Osteoblast (primary cell): Measurements from ENCODE around the gene CDK2. TPM values are rescaled to one million over a fixed set of nuclear protein-coding genes. Genes with fewer than 3 reads are reported as not detected.

Experiments used
- DNase-seq: peaks from one replicate; pipeline ENCODE4 v3.0.0; 2011; ENCODE audit warnings: low spot score, mixed read lengths; ENCODE audit not compliant: insufficient read length; ENCODE audit errors: missing footprints
- H2AFZ ChIP-seq: 2 replicates; pipeline ENCODE4 v1.6.0; 2011; ENCODE audit warnings: mild to moderate bottlenecking, low read length
- H3K27ac ChIP-seq: 2 replicates; pipeline ENCODE4 v1.5.1; 2011; ENCODE audit warnings: mild to moderate bottlenecking, low read depth, low read length, moderate library complexity
- H3K27me3 ChIP-seq: 2 replicates; pipeline ENCODE4 v1.6.0; 2012; ENCODE audit warnings: mild to moderate bottlenecking, control low read depth, inconsistent platforms, low read length, moderate library complexity; ENCODE audit not compliant: insufficient read depth
- H3K36me3 ChIP-seq: 2 replicates; pipeline ENCODE4 v1.5.1; 2011; ENCODE audit warnings: mild to moderate bottlenecking, low read length, control low read depth, moderate library complexity; ENCODE audit not compliant: insufficient read depth
- H3K4me1 ChIP-seq: 2 replicates; pipeline ENCODE4 v1.5.1; 2011; ENCODE audit warnings: mild to moderate bottlenecking, low read length, control low read depth, moderate library complexity; ENCODE audit not compliant: insufficient read depth
- H3K4me2 ChIP-seq: 2 replicates; pipeline ENCODE4 v1.6.0; 2011; ENCODE audit warnings: mild to moderate bottlenecking, low read length; ENCODE audit not compliant: insufficient read depth
- H3K4me3 ChIP-seq: fragments of 200-600 bp; sonication (generic); 3 replicates; pipeline ENCODE4 v1.5.1; 2012; ENCODE audit warnings: mild to moderate bottlenecking, low read length, inconsistent platforms; ENCODE audit not compliant: insufficient read depth
- H3K79me2 ChIP-seq: 2 replicates; pipeline ENCODE4 v1.6.0; 2012; ENCODE audit warnings: mild to moderate bottlenecking, low read length, control low read depth, inconsistent platforms; ENCODE audit not compliant: insufficient read depth
- H3K9me3 ChIP-seq: 2 replicates; pipeline ENCODE4 v1.5.1; 2011; ENCODE audit warnings: low read depth, low read length, control low read depth
- H4K20me1 ChIP-seq: 2 replicates; pipeline ENCODE4 v1.6.0; 2012; ENCODE audit warnings: mild to moderate bottlenecking, low read length, control low read depth; ENCODE audit not compliant: insufficient read depth
- CTCF ChIP-seq: IDR thresholded peaks from 2 replicates; pipeline ENCODE4 v1.5.1; 2011; ENCODE audit warnings: mild to moderate bottlenecking, low read depth, low read length, moderate library complexity; ENCODE audit errors: extremely low read depth
- total RNA-seq: library from RNA; depleted of rRNA; stranded (reverse); fragments of >200 nt; gene quantifications from 2 replicates; pipeline ENCODE4 v1.2.3, GENCODE V29; 2012

CDK2 gene
- total RNA-seq, 1 donor = 13.4 TPM

- no peaks in the 10 kb centered on the region for H4K20me1 ChIP-seq
- H3K4me1 ChIP-seq = peaks cover 38% of the 10 kb centered on the region
- peaks cover 17% of the 10 kb centered on the region for H3K36me3 ChIP-seq
- H3K9me3 ChIP-seq = no peaks in the 10 kb centered on the region
- no peak for TF ChIP-seq CTCF
- H3K4me2 ChIP-seq = no peak overlapping the region
- no peak overlapping the region for H3K4me3 ChIP-seq
- no peaks in the 10 kb centered on the region for H3K27me3 ChIP-seq
- H2AFZ ChIP-seq = no peak overlapping the region
- H3K79me2 ChIP-seq = peaks cover 14% of the 10 kb centered on the region
- H3K27ac ChIP-seq = no peak overlapping the region
- DNase-seq = no peak
Measured at GRCh38 chr12:55935738-55936151, 30.9 kb upstream of the CDK2 start.

- H4K20me1 ChIP-seq = no peaks in the 10 kb centered on the region
- DNase-seq = peak; percentile 74
- TF ChIP-seq CTCF = no peak
- no peak overlapping the region for H3K27ac ChIP-seq
- no peaks in the 10 kb centered on the region for H3K27me3 ChIP-seq
- H3K4me3 ChIP-seq = no peak overlapping the region
- no peaks in the 10 kb centered on the region for H3K9me3 ChIP-seq
- no peak overlapping the region for H3K4me2 ChIP-seq
- no peak overlapping the region for H2AFZ ChIP-seq
- peaks cover 7% of the 10 kb centered on the region for H3K79me2 ChIP-seq
- H3K36me3 ChIP-seq = peaks cover 35% of the 10 kb centered on the region
- H3K4me1 ChIP-seq = peaks cover 22% of the 10 kb centered on the region
Measured at GRCh38 chr12:55937981-55938380, 28.6 kb upstream of the CDK2 start.

GRCh38 chr12:55938826-55939501 lies 27.7 kb upstream of the CDK2 start:
- H4K20me1 ChIP-seq = no peaks in the 10 kb centered on the region
- H3K4me3 ChIP-seq = no peak overlapping the region
- H3K4me1 ChIP-seq = peaks cover 13% of the 10 kb centered on the region
- no peak for DNase-seq
- H3K79me2 ChIP-seq = peaks cover 2% of the 10 kb centered on the region
- H3K36me3 ChIP-seq = peaks cover 44% of the 10 kb centered on the region
- H3K27me3 ChIP-seq = no peaks in the 10 kb centered on the region
- no peak overlapping the region for H3K27ac ChIP-seq
- no peak overlapping the region for H2AFZ ChIP-seq
- TF ChIP-seq CTCF = no peak
- no peak overlapping the region for H3K4me2 ChIP-seq
- H3K9me3 ChIP-seq = no peaks in the 10 kb centered on the region

GRCh38 chr12:55940065-55940732 lies 26.4 kb upstream of the CDK2 start:
- DNase-seq = peak; percentile 93
- H4K20me1 ChIP-seq = no peaks in the 10 kb centered on the region
- peak overlapping the region; percentile 83 for H2AFZ ChIP-seq
- no peak overlapping the region for H3K27ac ChIP-seq
- H3K4me1 ChIP-seq = peaks cover 5% of the 10 kb centered on the region
- H3K4me2 ChIP-seq = peak overlapping the region; percentile 64
- H3K9me3 ChIP-seq = no peaks in the 10 kb centered on the region
- peaks cover 49% of the 10 kb centered on the region for H3K36me3 ChIP-seq
- no peaks in the 10 kb centered on the region for H3K79me2 ChIP-seq
- peak overlapping the region; percentile 13 for H3K4me3 ChIP-seq
- peak; percentile 91 for TF ChIP-seq CTCF
- H3K27me3 ChIP-seq = no peaks in the 10 kb centered on the region
